K562 (cell line): ENCODE results near the gene DENND1A. TPM values are rescaled to one million over a fixed set of nuclear protein-coding genes. Genes with fewer than 3 reads are reported as not detected.

Source experiments
- ATAC-seq: fragments of 200-7000 bp; cut with Tn5 transposase; 3 replicates; pipeline ENCODE4 v1.9.1; 2020; ENCODE audit warnings: moderate library complexity
- BruUV-seq: library from RNA; stranded (reverse); fragments of 400-500 nt; replicated peaks from 2 replicates; lab custom pipeline; 2021; lab: Mats Ljungman, UMichigan
- CTCF ChIA-PET: fragments of 300-600 bp; formaldehyde crosslinking; extraction: SDS; loops from one replicate; lab custom pipeline; 2021; ENCODE audit warnings: low intra/inter-chr PET ratio; lab: Yijun Ruan, JAX
- POLR2A ChIA-PET: fragments of 300-600, 350-650 bp; sonication (Branson Sonifier 250); formaldehyde crosslinking; extraction: SDS; loops from one replicate; lab custom pipeline; 2021; ENCODE audit warnings: antibody characterized with exemption, inconsistent platforms; lab: Yijun Ruan, JAX
- DNase-seq, 4 experiments: peaks; one replicate each; pipeline versions ENCODE4 v3.0.0 to v3.0.0-alpha.2; 2011 to 2018; ENCODE audit warnings: low spot score in 3 of 4, mixed read lengths in 3 of 4; ENCODE audit errors: extremely low read depth in 1 of 4
- FAIRE-seq: peaks from 2 replicates; lab custom pipeline; 2011; peaks lifted over from hg19 to GRCh38; lab: Jason Lieb, UNC
- H2AFZ ChIP-seq: 2 replicates; pipeline ENCODE4 v1.6.0; 2011; ENCODE audit warnings: low read depth, low read length, control low read depth, inconsistent platforms
- H3K27ac ChIP-seq: fragments of 200-600 bp; 3 replicates; pipeline ENCODE4 v1.8.0; 2011; ENCODE audit warnings: low read depth, mild to moderate bottlenecking, control low read depth, inconsistent platforms, low read length, moderate library complexity, mixed read lengths; ENCODE audit errors: extremely low read depth
- H3K27me3 ChIP-seq, 2 experiments: fragments of 300-600 bp in 1 of 2; 2 replicates in 1 of 2; 3 replicates in 1 of 2; pipeline versions ENCODE4 v1.6.0 to v1.8.0; 2011; ENCODE audit warnings: inconsistent platforms in 2 of 2, low read length in 2 of 2, mild to moderate bottlenecking in 1 of 2, mixed read lengths in 1 of 2, moderate library complexity in 1 of 2; ENCODE audit not compliant: control insufficient read depth in 2 of 2, insufficient read depth in 2 of 2
- H3K36me3 ChIP-seq: fragments of 300-600 bp; 3 replicates; pipeline ENCODE4 v1.8.0; 2011; ENCODE audit warnings: mild to moderate bottlenecking, low read length, inconsistent platforms; ENCODE audit not compliant: control insufficient read depth, insufficient read depth
- H3K4me1 ChIP-seq, 2 experiments: fragments of 200-600 bp in 1 of 2; replicated peaks in 1 of 2; 2 replicates in 1 of 2; 3 replicates in 1 of 2; pipeline versions ENCODE4 v1.5.1 to v1.8.0; 2011; ENCODE audit warnings: inconsistent platforms in 2 of 2, low read length in 2 of 2, mild to moderate bottlenecking in 1 of 2, mixed read lengths in 1 of 2, moderate library complexity in 1 of 2; ENCODE audit not compliant: control insufficient read depth in 2 of 2, insufficient read depth in 2 of 2
- H3K4me2 ChIP-seq: 2 replicates; pipeline ENCODE4 v1.6.1; 2011; ENCODE audit warnings: low read length, control low read depth, inconsistent platforms, mixed read lengths; ENCODE audit not compliant: insufficient read depth
- H3K4me3 ChIP-seq: fragments of 200-600 bp; sonication (generic), shearing (Covaris generic); 2 replicates; pipeline ENCODE4 v1.5.1; 2016; ENCODE audit warnings: control low read depth, inconsistent platforms
- H3K79me2 ChIP-seq: fragments of 200-600 bp; 3 replicates; pipeline ENCODE4 v1.8.0; 2011; ENCODE audit warnings: low read length, inconsistent platforms; ENCODE audit not compliant: control insufficient read depth, insufficient read depth
- H3K9ac ChIP-seq, 2 experiments: 2 replicates each; pipeline versions ENCODE4 v1.6.0 to v1.6.1; 2011; ENCODE audit warnings: low read depth in 2 of 2, low read length in 2 of 2, control low read depth in 1 of 2, inconsistent platforms in 1 of 2, mild to moderate bottlenecking in 1 of 2, mixed read lengths in 1 of 2; ENCODE audit not compliant: insufficient read depth in 1 of 2
- H3K9me1 ChIP-seq: one replicate; pipeline ENCODE4 v1.6.0; 2011; ENCODE audit warnings: inconsistent platforms, mild to moderate bottlenecking, low read length, moderate library complexity; ENCODE audit not compliant: control insufficient read depth, insufficient read depth
- H3K9me3 ChIP-seq: replicated peaks from 2 replicates; pipeline ENCODE4 v1.5.1; 2011; ENCODE audit warnings: low read depth, low read length, inconsistent platforms; ENCODE audit not compliant: control insufficient read depth, insufficient read depth
- H4K20me1 ChIP-seq: replicated peaks from 2 replicates; pipeline ENCODE4 v1.6.1; 2011; ENCODE audit warnings: low read length, inconsistent platforms, mixed read lengths; ENCODE audit not compliant: control insufficient read depth, insufficient read depth
- DLX4 ChIP-seq: fragments of 250-450 bp; sonication (Bioruptor Pico); IDR thresholded peaks from 2 replicates; pipeline ENCODE4 v1.6.1; 2021; ENCODE audit warnings: mild to moderate bottlenecking
- FOXP1 ChIP-seq: sonication (generic); formaldehyde crosslinking; IDR thresholded peaks from 2 replicates; pipeline ENCODE4 v1.8.0; 2022; ENCODE audit warnings: mild to moderate bottlenecking, missing genetic modification reagents
- LARP7 ChIP-seq: fragments of 450-650 bp; IDR thresholded peaks from 2 replicates; pipeline ENCODE4 v1.6.1; 2016
- MEF2D ChIP-seq: conservative IDR thresholded peaks from 2 replicates; pipeline ENCODE4 v1.6.1; 2016; ENCODE audit warnings: low read depth, missing genetic modification characterization, missing compliant biosample characterization
- NFXL1 ChIP-seq: fragments of 450-650 bp; formaldehyde crosslinking; IDR thresholded peaks from 2 replicates; pipeline ENCODE4 v1.4.0; 2021; ENCODE audit warnings: mild to moderate bottlenecking
- PCBP2 ChIP-seq: fragments of 200-400 bp; formaldehyde crosslinking; IDR thresholded peaks from 2 replicates; pipeline ENCODE4 v1.6.1; 2018; ENCODE audit warnings: low read length, low read depth, mild to moderate bottlenecking, moderate library complexity; ENCODE audit not compliant: poor library complexity, severe bottlenecking
- TBP ChIP-seq: optimal IDR thresholded peaks from 2 replicates; pipeline ENCODE3; 2011; ENCODE audit warnings: low read depth, low read length, improper control_type of control experiment
- ZNF143 ChIP-seq: sonication (generic); formaldehyde crosslinking; IDR thresholded peaks from 2 replicates; pipeline ENCODE4 v1.9.0; 2022; ENCODE audit warnings: mild to moderate bottlenecking, missing genetic modification reagents
- ZNF316 ChIP-seq: fragments of 450-650 bp; IDR thresholded peaks from 2 replicates; pipeline ENCODE4 v1.6.1; 2016
- ZNF41 ChIP-seq: fragments of 250-450 bp; sonication (Bioruptor Pico); conservative IDR thresholded peaks from 2 replicates; pipeline ENCODE4 v1.4.0; 2020; ENCODE audit warnings: mild to moderate bottlenecking
- WGBS: fragments of 100-300 bp; shearing (Covaris generic); methylation state at CpG from one replicate; pipeline ENCODE4 v1.1.6; 2016; ENCODE audit warnings: low coverage, mixed read lengths; ENCODE audit not compliant: insufficient coverage; ENCODE audit errors: missing lambda C conversion rate; 5-methylcytosine and 5-hydroxymethylcytosine counted together
- in situ Hi-C: fragments of 300-500 bp; cut with MboI; formaldehyde crosslinking; loops from 4 replicates; pipeline ENCODE4 v1.15.0; 2018; ENCODE audit warnings: inconsistent platforms, mixed read lengths
- intact Hi-C: fragments of 100-400 bp; cut with micrococcal nuclease; formaldehyde crosslinking; loops from 2 replicates; pipeline ENCODE4 v1.14.2; 2022
- polyA plus RNA-seq, 8 experiments: library from polyadenylated mRNA; depleted of rRNA in 4 of 8; stranded (reverse) in 5 of 8; unstranded in 3 of 8; fragments of >200 nt; fragmentation: Nextera tagmentation in 2 of 8; fragmentation: Illumina TruSeq in 1 of 8; extraction: Ambion mirVana in 2 of 8; extraction: Trizol in 1 of 8; gene quantifications; 2 replicates each; pipeline versions ENCODE4 v1.2.1 to v1.2.3, GENCODE V29; 2011 to 2014; ENCODE audit warnings: inconsistent platforms in 1 of 8, missing spikeins in 1 of 8
- total RNA-seq, 7 experiments: library from RNA; depleted of rRNA in 6 of 7; stranded (reverse); fragments of >200 nt in 6 of 7; fragmentation: Illumina TruSeq in 2 of 7; extraction: Trizol in 2 of 7; gene quantifications; 2 replicates each; pipeline versions ENCODE4 v1.2.1 to v1.2.3, GENCODE V29; 2011 to 2021; ENCODE audit warnings: low replicate concordance in 1 of 7

DENND1A gene
- total and polyA plus RNA-seq, 9 of the 15 experiments (the other 6 are each of a cell fraction or from before 2014, with no cell fraction given): 7.6 to 29.5 (median 15.7) TPM

- ATAC-seq (no peak), DNase-seq (no peak), FAIRE-seq (no peak)
- Histone ChIP-seq H2AFZ (no peak overlapping the region), H3K9ac (no peak overlapping the region), H3K9me3 (no peaks in the 10 kb centered on the region), H3K36me3 (peaks cover 2% of the 10 kb centered on the region; the same call in 1 of the 3 replicates), H3K4me2 (no peak overlapping the region), H3K4me1 (peaks cover 23 to 27% of the 10 kb centered on the region in 2 experiments), H3K9me1 (peaks cover 3% of the 10 kb centered on the region), H4K20me1 (peaks cover 4% of the 10 kb centered on the region; the same call in 1 of the 2 replicates), H3K79me2 (no peaks in the 10 kb centered on the region), H3K27ac (no peak overlapping the region), H3K27me3 (no peaks in the 10 kb centered on the region), H3K4me3 (no peak overlapping the region)
- in situ Hi-C loops (no loop called here), intact Hi-C loops (no loop called here)
- TF ChIP-seq NFXL1 (CRISPR knock-in tag): no peak
- no TSS peak for BruUV-seq
- ChIA-PET POLR2A (interaction anchor here (0.7 kb wide), 1 partner anchor 15 kb away, joined by 3 read pairs; no protein-coding TSS in a partner anchor), CTCF (no interaction called here)
- 84% methylated on average over 5 of the region's 5 CpGs for WGBS
Observed at GRCh38 chr9:123651871-123652270, 278.1 kb downstream of the DENND1A start.

GRCh38 chr9:123651273-123651672 lies 278.7 kb downstream of the DENND1A start:
- DNase-seq (no peak), FAIRE-seq (no peak), ATAC-seq (no peak)
- no peak overlapping the region for H3K4me3 ChIP-seq
- H3K9me1 ChIP-seq: peaks cover 3% of the 10 kb centered on the region
- no TSS peak for BruUV-seq
- ChIA-PET POLR2A (interaction anchor here (1.1 kb wide), 1 partner anchor 13 kb away, joined by 3 read pairs; no protein-coding TSS in a partner anchor), CTCF (no interaction called here)
- H3K27me3 ChIP-seq: no peaks in the 10 kb centered on the region
- H3K4me1 ChIP-seq: peaks cover 21% of the 10 kb centered on the region in 2 experiments
- H3K79me2 ChIP-seq: no peaks in the 10 kb centered on the region
- H3K4me2 ChIP-seq: no peak overlapping the region
- no peak overlapping the region for H2AFZ ChIP-seq
- intact Hi-C loops: no loop called here
- no peak overlapping the region for H3K9ac ChIP-seq
- no peak for TF ChIP-seq ZNF143 (CRISPR knock-in tag)
- no peak for TF ChIP-seq TBP
- TF ChIP-seq MEF2D: no peak
- TF ChIP-seq ZNF41 (CRISPR knock-in tag): no peak
- no peak for TF ChIP-seq DLX4 (CRISPR knock-in tag)
- TF ChIP-seq PCBP2: no peak
- TF ChIP-seq ZNF316: no peak
- TF ChIP-seq FOXP1 (CRISPR knock-in tag): no peak
- TF ChIP-seq LARP7: no peak
- H3K36me3 ChIP-seq: peaks cover 2% of the 10 kb centered on the region; the same call in 1 of the 3 replicates
- H3K27ac ChIP-seq: no peak overlapping the region
- peaks cover 4% of the 10 kb centered on the region; the same call in 1 of the 2 replicates for H4K20me1 ChIP-seq
- H3K9me3 ChIP-seq: no peaks in the 10 kb centered on the region
- in situ Hi-C loops: no loop called here
- 94% methylated on average over 8 of the region's 8 CpGs for WGBS
